GM12873 (cell line): ENCODE results near the gene SH3RF3.

Source experiments
- CTCF ChIP-seq: IDR thresholded peaks from 2 replicates; pipeline ENCODE4 v1.5.1; 2012; ENCODE audit warnings: low read depth, mild to moderate bottlenecking, moderate library complexity, low read length, control low read depth; ENCODE audit not compliant: insufficient read depth; ENCODE audit errors: missing control alignments

Gene SH3RF3

GRCh38 chr2:109402980-109403840 is 274.2 kb downstream of the SH3RF3 start:
- no peak for TF ChIP-seq CTCF

- no peak for TF ChIP-seq CTCF
Observed at GRCh38 chr2:109403841-109404201, 274.8 kb downstream of the SH3RF3 start.

- TF ChIP-seq CTCF: no peak
Observed at GRCh38 chr2:109404681-109405080, 275.7 kb downstream of the SH3RF3 start.

- no peak for TF ChIP-seq CTCF
Observed at GRCh38 chr2:109405873-109406272, 276.9 kb downstream of the SH3RF3 start.

- no peak for TF ChIP-seq CTCF
Observed at GRCh38 chr2:109406301-109406700, 277.3 kb downstream of the SH3RF3 start.

- TF ChIP-seq CTCF: no peak
Observed at GRCh38 chr2:109407276-109408042, 278.5 kb downstream of the SH3RF3 start.

- no peak for TF ChIP-seq CTCF
Observed at GRCh38 chr2:109408043-109408335, 279.0 kb downstream of the SH3RF3 start.
